ENCODE results near the gene DHRS7B. TPM values are rescaled to one million over a fixed set of nuclear protein-coding genes. Genes with fewer than 3 reads are reported as not detected.
"Not testable (repeated sequence)": the region's sequence is repeated elsewhere in the genome, so short reads cannot be mapped to it uniquely, and the experiment has no call there.

DHRS7B gene
- total RNA-seq, 1 donor from 2014 or later = 20.2 TPM

- peaks cover 16% of the 10 kb centered on the region for H3K4me1 Mint-ChIP-seq (ENCODE audit: low read depth)
- H3K27me3 Mint-ChIP-seq (ENCODE audit: low read depth) = no peaks in the 10 kb centered on the region
- DNase-seq (ENCODE audit: low spot score) = no peak
- peaks cover 4% of the 10 kb centered on the region for H3K9me3 Mint-ChIP-seq (ENCODE audit: low read depth)
- H3K4me3 Mint-ChIP-seq (ENCODE audit: unreplicated experiment) = no peak overlapping the region
- no peak overlapping the region for H3K27ac Mint-ChIP-seq (ENCODE audit: unreplicated experiment)
- TF ChIP-seq CTCF (IDR thresholded peaks at IDR 0.05) = no peak
- peaks cover 2% of the 10 kb centered on the region for H3K36me3 Mint-ChIP-seq (ENCODE audit: low read depth)
Measured at GRCh38 chr17:21218101-21218500, 91.3 kb downstream of the DHRS7B start.

GRCh38 chr17:21218831-21219380 is 92.1 kb downstream of the DHRS7B start:
- H3K27ac Mint-ChIP-seq (ENCODE audit: unreplicated experiment) = no peak overlapping the region
- H3K9me3 Mint-ChIP-seq (ENCODE audit: low read depth) = peaks cover 4% of the 10 kb centered on the region
- H3K4me3 Mint-ChIP-seq (ENCODE audit: unreplicated experiment) = no peak overlapping the region

GRCh38 chr17:21223086-21223485 is 96.3 kb downstream of the DHRS7B start:
- Mint-ChIP-seq H3K27me3 (ENCODE audit: low read depth) (no peaks in the 10 kb centered on the region), H3K36me3 (ENCODE audit: low read depth) (peaks cover 2% of the 10 kb centered on the region), H3K4me1 (ENCODE audit: low read depth) (no peaks in the 10 kb centered on the region), H3K9me3 (ENCODE audit: low read depth) (peaks cover 4% of the 10 kb centered on the region), H3K27ac (ENCODE audit: unreplicated experiment) (no peak overlapping the region), H3K4me3 (ENCODE audit: unreplicated experiment) (no peak overlapping the region)
- TF ChIP-seq CTCF (IDR thresholded peaks at IDR 0.05) = no peak
- DNase-seq (ENCODE audit: low spot score) = no peak

More at GRCh38 chr17:21218831-21219380, 92.1 kb downstream of the DHRS7B start:
- H3K36me3 Mint-ChIP-seq (ENCODE audit: low read depth) = peaks cover 2% of the 10 kb centered on the region
- TF ChIP-seq CTCF (IDR thresholded peaks at IDR 0.05) = no peak
- no peaks in the 10 kb centered on the region for H3K27me3 Mint-ChIP-seq (ENCODE audit: low read depth)
- H3K4me1 Mint-ChIP-seq (ENCODE audit: low read depth) = peaks cover 14% of the 10 kb centered on the region
- no peak for DNase-seq (ENCODE audit: low spot score)

GRCh38 chr17:21227277-21227676 is 100.5 kb downstream of the DHRS7B start:
- H3K4me3 Mint-ChIP-seq (ENCODE audit: unreplicated experiment); H3K9me3 Mint-ChIP-seq (ENCODE audit: low read depth); DNase-seq (ENCODE audit: low spot score); H3K36me3 Mint-ChIP-seq (ENCODE audit: low read depth); H3K4me1 Mint-ChIP-seq (ENCODE audit: low read depth); H3K27ac Mint-ChIP-seq (ENCODE audit: unreplicated experiment); H3K27me3 Mint-ChIP-seq (ENCODE audit: low read depth): not testable (repeated sequence)

GRCh38 chr17:21228111-21228510 is 101.3 kb downstream of the DHRS7B start:
- no peaks in the 10 kb centered on the region for H3K27me3 Mint-ChIP-seq (ENCODE audit: low read depth)
- peaks cover 7% of the 10 kb centered on the region for H3K9me3 Mint-ChIP-seq (ENCODE audit: low read depth)
- no peak for DNase-seq (ENCODE audit: low spot score)
- no peaks in the 10 kb centered on the region for H3K4me1 Mint-ChIP-seq (ENCODE audit: low read depth)
- no peak for TF ChIP-seq CTCF (IDR thresholded peaks at IDR 0.05)
- H3K27ac Mint-ChIP-seq (ENCODE audit: unreplicated experiment) = no peak overlapping the region
- H3K36me3 Mint-ChIP-seq (ENCODE audit: low read depth) = peaks cover 1% of the 10 kb centered on the region
- no peak overlapping the region for H3K4me3 Mint-ChIP-seq (ENCODE audit: unreplicated experiment)

GRCh38 chr17:21228845-21229244 is 102.1 kb downstream of the DHRS7B start:
- H3K27me3 Mint-ChIP-seq (ENCODE audit: low read depth) = no peaks in the 10 kb centered on the region
- no peak for DNase-seq (ENCODE audit: low spot score)
- H3K9me3 Mint-ChIP-seq (ENCODE audit: low read depth) = peaks cover 11% of the 10 kb centered on the region
- no peak for TF ChIP-seq CTCF (IDR thresholded peaks at IDR 0.05)
- H3K4me1 Mint-ChIP-seq (ENCODE audit: low read depth) = no peaks in the 10 kb centered on the region
- no peak overlapping the region for H3K27ac Mint-ChIP-seq (ENCODE audit: unreplicated experiment)
- peaks cover 1% of the 10 kb centered on the region for H3K36me3 Mint-ChIP-seq (ENCODE audit: low read depth)
- no peak overlapping the region for H3K4me3 Mint-ChIP-seq (ENCODE audit: unreplicated experiment)
